NCI-H460 (cell line): ENCODE results near the gene PCDH15. TPM values are rescaled to one million over a fixed set of nuclear protein-coding genes. Genes with fewer than 3 reads are reported as not detected.
"Not testable (repeated sequence)": the region's sequence is repeated elsewhere in the genome, so short reads cannot be mapped to it uniquely, and the experiment has no call there.

Experiments used
- DNase-seq: peaks from one replicate; pipeline ENCODE4 v3.0.0-alpha.2; 2016; ENCODE audit warnings: low read depth; ENCODE audit errors: extremely low read depth
- total RNA-seq: library from RNA; depleted of rRNA; stranded (reverse); fragments of >200 nt; shearing (Covaris generic); gene quantifications from 2 replicates; pipeline ENCODE4 v1.2.3, GENCODE V29; 2014

PCDH15 gene
- total RNA-seq, 1 experiment from 2014 or later, result 0.57 TPM

GRCh38 chr10:54434782-54435181 is 366.2 kb downstream of the PCDH15 start:
- DNase-seq, result no peak

- no peak for DNase-seq
Observed at GRCh38 chr10:54415483-54415882, 385.5 kb downstream of the PCDH15 start.

- peak; percentile 29 for DNase-seq
Observed at GRCh38 chr10:54402576-54402975, 398.5 kb downstream of the PCDH15 start.

GRCh38 chr10:54396031-54396430 is 405.0 kb downstream of the PCDH15 start:
- no peak for DNase-seq

- DNase-seq, result not testable (repeated sequence)
Observed at GRCh38 chr10:54394598-54394997, 406.4 kb downstream of the PCDH15 start.

- no peak for DNase-seq
Observed at GRCh38 chr10:54372179-54372578, 428.9 kb downstream of the PCDH15 start.

- DNase-seq, result no peak
Observed at GRCh38 chr10:54368984-54369383, 432.0 kb downstream of the PCDH15 start.

GRCh38 chr10:54363390-54363789 is 437.6 kb downstream of the PCDH15 start:
- peak; percentile 13 for DNase-seq

GRCh38 chr10:54342058-54342457 is 459.0 kb downstream of the PCDH15 start:
- no peak for DNase-seq

- DNase-seq, result no peak
Observed at GRCh38 chr10:54335296-54335695, 465.7 kb downstream of the PCDH15 start.

- no peak for DNase-seq
Observed at GRCh38 chr10:54319341-54319740, 481.7 kb downstream of the PCDH15 start.

GRCh38 chr10:54318470-54318869 is 482.6 kb downstream of the PCDH15 start:
- no peak for DNase-seq

GRCh38 chr10:54314430-54314829 is 486.6 kb downstream of the PCDH15 start:
- no peak for DNase-seq

GRCh38 chr10:54284526-54285193 is 516.4 kb downstream of the PCDH15 start:
- DNase-seq, result no peak

GRCh38 chr10:54282012-54282411 is 519.0 kb downstream of the PCDH15 start:
- DNase-seq, result no peak

GRCh38 chr10:54266395-54266794 is 534.6 kb downstream of the PCDH15 start:
- DNase-seq, result no peak

- no peak for DNase-seq
Observed at GRCh38 chr10:54262726-54263125, 538.3 kb downstream of the PCDH15 start.

- no peak for DNase-seq
Observed at GRCh38 chr10:54259104-54259503, 541.9 kb downstream of the PCDH15 start.

GRCh38 chr10:54234832-54235231 is 566.2 kb downstream of the PCDH15 start:
- no peak for DNase-seq

- no peak for DNase-seq
Observed at GRCh38 chr10:54203401-54203800, 597.6 kb downstream of the PCDH15 start.

GRCh38 chr10:54198051-54198450 is 603.0 kb downstream of the PCDH15 start:
- DNase-seq, result no peak

GRCh38 chr10:54194806-54195205 is 606.2 kb downstream of the PCDH15 start:
- no peak for DNase-seq

- no peak for DNase-seq
Observed at GRCh38 chr10:54159924-54160323, 641.1 kb downstream of the PCDH15 start.
